ENCODE data around the gene VPS35L. TPM values are rescaled to one million over a fixed set of nuclear protein-coding genes. Genes with fewer than 3 reads are reported as not detected.

VPS35L gene
- total and polyA plus RNA-seq, 2 of the 13 experiments (the other 11 are each of a cell fraction or from before 2014, with no cell fraction given): 1.4 to 1.6 TPM

DNA sequence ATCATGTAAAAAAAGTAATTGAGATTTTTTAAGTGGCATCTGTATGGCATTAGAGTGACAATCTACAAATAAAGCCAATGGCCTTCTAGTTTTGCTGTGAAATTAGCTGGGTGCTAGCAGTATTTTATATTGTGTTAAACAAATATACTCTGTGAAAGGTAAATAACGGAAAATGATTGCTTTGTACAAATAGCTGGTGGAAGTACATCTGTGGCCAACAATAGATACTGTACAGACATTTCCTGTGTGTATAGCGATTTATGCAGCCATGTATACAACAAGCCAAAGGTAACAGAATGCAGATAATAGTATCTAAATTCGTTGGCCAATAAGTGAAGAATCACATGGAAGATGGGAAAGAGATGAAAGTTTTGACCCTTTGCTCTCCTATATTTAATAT lies 189.2 kb downstream of the VPS35L start (continued):
- 0 out of 2 replicates have a peak, but pooled peaks have one; percentile 32 for TF ChIP-seq ZNF775 (CRISPR knock-in tag; IDR thresholded peaks at IDR 0.05; ENCODE audit: borderline replicate concordance)
- TF ChIP-seq EED (CRISPR knock-in tag; IDR thresholded peaks at IDR 0.05): no peak
- no peak for TF ChIP-seq KAT7 (CRISPR knock-in tag; IDR thresholded peaks at IDR 0.05; ENCODE audit: borderline replicate concordance)
- no peak for TF ChIP-seq AKAP8 (CRISPR knock-in tag; IDR thresholded peaks at IDR 0.05)
- TF ChIP-seq ZNF484 (CRISPR knock-in tag; IDR thresholded peaks at IDR 0.05; ENCODE audit: borderline replicate concordance, low read depth): no peak
- no peak for TF ChIP-seq SALL2 (CRISPR knock-in tag; IDR thresholded peaks at IDR 0.05)
- no peak for TF ChIP-seq MLX (CRISPR knock-in tag; IDR thresholded peaks at IDR 0.05)
- TF ChIP-seq RXRB (CRISPR knock-in tag; IDR thresholded peaks at IDR 0.05; ENCODE audit: borderline replicate concordance): peak; percentile 61; the same call in 1 of the 2 replicates
- no peak for TF ChIP-seq PAX8 (CRISPR knock-in tag; IDR thresholded peaks at IDR 0.05; ENCODE audit: borderline replicate concordance)
- no peak for TF ChIP-seq ZBTB3 (CRISPR knock-in tag; IDR thresholded peaks at IDR 0.05; ENCODE audit: borderline replicate concordance, low read depth)
- no peak for TF ChIP-seq MLLT10 (CRISPR knock-in tag; IDR thresholded peaks at IDR 0.05)
- peak; percentile 53 for TF ChIP-seq BCL6 (CRISPR knock-in tag; IDR thresholded peaks at IDR 0.05)
- TF ChIP-seq ZNF577 (CRISPR knock-in tag; IDR thresholded peaks at IDR 0.05; ENCODE audit: borderline replicate concordance, low read depth): no peak
- no peak for TF ChIP-seq GLI4 (CRISPR knock-in tag; IDR thresholded peaks at IDR 0.05; ENCODE audit: borderline replicate concordance)
- no peak for TF ChIP-seq AGO1 (IDR thresholded peaks at IDR 0.05; ENCODE audit: low read depth, low read length, poor library complexity, severe bottlenecking)
- no peak for TF ChIP-seq ZNF672 (CRISPR knock-in tag; IDR thresholded peaks at IDR 0.05)
- TF ChIP-seq ZNF3 (CRISPR knock-in tag; IDR thresholded peaks at IDR 0.05): no peak
- TF ChIP-seq MED13 (CRISPR knock-in tag; IDR thresholded peaks at IDR 0.05): no peak
- TF ChIP-seq TOPORS (CRISPR knock-in tag; IDR thresholded peaks at IDR 0.05): no peak
- no peak for TF ChIP-seq ZNF333 (CRISPR knock-in tag; IDR thresholded peaks at IDR 0.05; ENCODE audit: borderline replicate concordance)
- peak; percentile 37 for TF ChIP-seq CEBPG (CRISPR knock-in tag; IDR thresholded peaks at IDR 0.05)
- TF ChIP-seq ZNF891 (CRISPR knock-in tag; IDR thresholded peaks at IDR 0.05): no peak
- no peak for TF ChIP-seq MAZ (IDR thresholded peaks at IDR 0.05; ENCODE audit: borderline replicate concordance, low read depth, low read length)
- TF ChIP-seq MAZ (CRISPR knock-in tag; IDR thresholded peaks at IDR 0.05; ENCODE audit: low read depth): no peak
- TF ChIP-seq MLXIP (CRISPR knock-in tag; IDR thresholded peaks at IDR 0.05; ENCODE audit: borderline replicate concordance): no peak
- TF ChIP-seq SNAPC2 (CRISPR knock-in tag; IDR thresholded peaks at IDR 0.05): no peak
- no peak for TF ChIP-seq ZNF569 (CRISPR knock-in tag; IDR thresholded peaks at IDR 0.05; ENCODE audit: borderline replicate concordance)
- TF ChIP-seq SIN3A (IDR thresholded peaks at IDR 0.05; ENCODE audit: borderline replicate concordance, low read depth, low read length): no peak
- no peak for TF ChIP-seq IRF9 (CRISPR knock-in tag; IDR thresholded peaks at IDR 0.05; ENCODE audit: borderline replicate concordance)
- TF ChIP-seq TARDBP (CRISPR knock-in tag; IDR thresholded peaks at IDR 0.05): no peak; the same call in 1 of the 2 replicates

Measured in HepG2 (cell line).